HS-5 (cell line): Measurements from ENCODE around the gene TMPRSS9.
A peak's percentile ranks its signal among the peaks of the same experiment; 100 is the strongest.

Experiments used
- DNase-seq: peaks from one replicate; pipeline ENCODE4 v3.0.0-alpha.2; 2012; ENCODE audit warnings: low read depth

TMPRSS9 gene

GRCh38 chr19:2359992-2360685 is at the start of gene TMPRSS9:
Gene TMPRSS9, plus strand, starts transcription at chr19:2360265. Its CDS starts 29,521 bp downstream, at chr19:2389786.
- DNase-seq = no peak

- no peak for DNase-seq
Observed at GRCh38 chr19:2311093-2311492, 49.0 kb upstream of the TMPRSS9 start.

- DNase-seq = no peak
Observed at GRCh38 chr19:2312820-2313501, 47.1 kb upstream of the TMPRSS9 start.

- DNase-seq = no peak
Observed at GRCh38 chr19:2315121-2315817, 44.8 kb upstream of the TMPRSS9 start.

GRCh38 chr19:2315818-2316353 is 44.2 kb upstream of the TMPRSS9 start:
- no peak for DNase-seq

- no peak for DNase-seq
Observed at GRCh38 chr19:2317300-2317699, 42.8 kb upstream of the TMPRSS9 start.

- no peak for DNase-seq
Observed at GRCh38 chr19:2317756-2318155, 42.3 kb upstream of the TMPRSS9 start.

- no peak for DNase-seq
Observed at GRCh38 chr19:2318923-2319322, 41.1 kb upstream of the TMPRSS9 start.

GRCh38 chr19:2319551-2319950 is 40.5 kb upstream of the TMPRSS9 start:
- DNase-seq = no peak

- no peak for DNase-seq
Observed at GRCh38 chr19:2320049-2320448, 40.0 kb upstream of the TMPRSS9 start.

- no peak for DNase-seq
Observed at GRCh38 chr19:2320939-2321338, 39.1 kb upstream of the TMPRSS9 start.

- DNase-seq = no peak
Observed at GRCh38 chr19:2321565-2322283, 38.3 kb upstream of the TMPRSS9 start.

GRCh38 chr19:2323707-2324106 is 36.4 kb upstream of the TMPRSS9 start:
- DNase-seq = no peak

- DNase-seq = no peak
Observed at GRCh38 chr19:2324220-2324948, 35.7 kb upstream of the TMPRSS9 start.

GRCh38 chr19:2325281-2326046 is 34.6 kb upstream of the TMPRSS9 start:
- no peak for DNase-seq

- no peak for DNase-seq
Observed at GRCh38 chr19:2326699-2327360, 33.2 kb upstream of the TMPRSS9 start.

GRCh38 chr19:2327773-2328400 is 32.2 kb upstream of the TMPRSS9 start:
- DNase-seq = peak; percentile 34

- peak; percentile 36 for DNase-seq
Observed at GRCh38 chr19:2328401-2329148, 31.5 kb upstream of the TMPRSS9 start, which contains the start of the genes LSM7 and SPPL2B. Gene LSM7, minus strand, starts transcription at chr19:2328586. Its CDS starts 20 bp downstream, at chr19:2328566. Gene SPPL2B, plus strand, starts transcription at chr19:2328684. Its CDS starts 26 bp downstream, at chr19:2328710.

GRCh38 chr19:2329149-2329478 is 31.0 kb upstream of the TMPRSS9 start:
- no peak for DNase-seq
